ENCODE data around the gene C16orf90.

The C16orf90 gene

DNA sequence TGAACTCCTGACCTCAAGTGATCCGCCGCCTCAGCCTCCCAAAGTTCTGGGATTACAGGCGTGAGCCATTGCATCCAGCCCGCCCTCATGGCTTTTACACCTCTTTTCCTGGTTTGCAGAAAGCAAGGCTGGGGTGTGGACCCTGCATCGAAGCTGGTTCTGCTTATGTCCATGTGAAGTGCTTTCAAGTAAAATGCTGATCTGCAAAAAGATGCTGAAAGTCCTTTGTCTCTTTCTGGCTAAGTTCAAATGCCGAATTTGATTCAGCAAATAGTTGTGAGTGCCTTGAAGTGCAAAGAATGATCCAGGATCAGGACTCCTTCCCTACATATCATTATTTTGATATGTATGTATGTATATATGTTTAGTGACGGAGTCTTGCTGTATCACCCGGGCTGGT is 34.7 kb downstream of the C16orf90 start:
- no peak for DNase-seq

DNA sequence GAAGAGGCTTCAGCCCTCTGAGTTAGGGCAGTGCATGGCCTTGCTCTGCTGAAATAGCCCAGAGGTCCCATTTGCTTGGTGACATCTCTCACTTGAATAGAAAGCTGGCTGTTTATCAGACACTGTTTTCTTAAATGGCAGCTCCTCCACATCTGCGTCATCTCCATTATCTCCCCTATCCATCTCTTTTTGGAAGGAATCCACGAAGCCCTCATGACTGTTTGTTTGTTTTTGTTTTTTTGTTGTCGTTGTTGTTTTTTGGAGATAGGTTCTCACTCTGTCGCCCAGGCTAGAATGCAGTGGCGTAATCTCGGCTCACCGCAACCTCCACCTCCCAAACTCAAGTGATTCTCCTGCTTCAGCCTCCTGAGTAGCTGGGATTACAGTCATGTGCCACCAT is 35.2 kb downstream of the C16orf90 start:
- no peak for DNase-seq

GRCh38 chr16:3459401-3460090 is 35.7 kb downstream of the C16orf90 start:
- no peak for DNase-seq

DNA sequence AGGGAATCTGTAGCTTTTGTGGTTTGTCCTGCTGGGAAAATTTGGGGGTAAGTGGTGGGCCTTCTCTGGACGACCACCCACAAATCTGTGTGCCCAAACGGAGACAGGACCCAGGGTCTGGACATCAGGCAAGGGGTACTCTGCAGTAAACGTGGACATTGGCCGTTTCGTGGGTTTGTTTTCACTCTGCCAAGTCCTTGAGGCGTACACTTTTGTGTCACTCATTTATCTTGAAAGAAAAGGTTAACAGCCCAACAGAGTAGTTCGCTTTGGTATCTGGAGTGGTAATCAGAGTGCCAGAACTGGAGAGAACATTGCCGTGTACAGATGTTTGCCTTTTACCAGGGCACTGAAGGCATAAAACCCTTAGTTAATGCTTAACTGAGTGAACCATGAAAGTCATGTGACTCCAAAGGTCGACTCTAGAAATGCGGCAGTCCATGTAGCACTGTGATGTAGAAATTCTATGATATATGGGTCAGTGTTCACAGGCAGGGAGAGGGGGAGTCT is 36.4 kb downstream of the C16orf90 start:
- no peak for DNase-seq

DNA sequence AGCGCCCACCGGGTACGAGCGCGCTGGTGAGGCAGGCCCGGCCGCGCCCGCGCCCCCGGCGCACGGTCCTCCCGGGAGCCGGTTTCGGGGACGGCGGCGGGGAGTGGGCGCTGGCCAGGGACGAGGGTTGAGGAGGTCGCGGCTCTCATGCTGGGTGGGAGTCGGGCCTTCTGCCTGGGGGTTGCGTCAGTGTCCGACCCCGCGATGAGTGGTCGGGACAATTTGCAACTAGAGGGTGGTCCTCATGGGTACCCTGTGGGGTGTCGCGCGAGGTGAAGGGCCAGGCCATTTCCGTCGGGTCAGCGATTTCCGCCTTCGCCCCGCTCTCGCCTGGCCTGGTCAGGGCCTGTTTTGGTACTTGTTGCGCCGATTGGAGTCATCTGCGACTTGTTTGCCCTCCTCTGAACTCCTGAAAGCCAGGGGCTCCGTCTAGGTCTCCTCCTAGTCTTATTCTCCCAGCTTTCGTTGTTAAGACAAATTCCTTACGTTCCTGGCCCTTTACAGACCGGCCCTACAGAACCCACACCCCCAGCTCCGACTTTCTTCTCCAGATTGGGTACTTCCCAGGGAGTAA is 36.9 kb downstream of the C16orf90 start:
- no peak for DNase-seq

DNA sequence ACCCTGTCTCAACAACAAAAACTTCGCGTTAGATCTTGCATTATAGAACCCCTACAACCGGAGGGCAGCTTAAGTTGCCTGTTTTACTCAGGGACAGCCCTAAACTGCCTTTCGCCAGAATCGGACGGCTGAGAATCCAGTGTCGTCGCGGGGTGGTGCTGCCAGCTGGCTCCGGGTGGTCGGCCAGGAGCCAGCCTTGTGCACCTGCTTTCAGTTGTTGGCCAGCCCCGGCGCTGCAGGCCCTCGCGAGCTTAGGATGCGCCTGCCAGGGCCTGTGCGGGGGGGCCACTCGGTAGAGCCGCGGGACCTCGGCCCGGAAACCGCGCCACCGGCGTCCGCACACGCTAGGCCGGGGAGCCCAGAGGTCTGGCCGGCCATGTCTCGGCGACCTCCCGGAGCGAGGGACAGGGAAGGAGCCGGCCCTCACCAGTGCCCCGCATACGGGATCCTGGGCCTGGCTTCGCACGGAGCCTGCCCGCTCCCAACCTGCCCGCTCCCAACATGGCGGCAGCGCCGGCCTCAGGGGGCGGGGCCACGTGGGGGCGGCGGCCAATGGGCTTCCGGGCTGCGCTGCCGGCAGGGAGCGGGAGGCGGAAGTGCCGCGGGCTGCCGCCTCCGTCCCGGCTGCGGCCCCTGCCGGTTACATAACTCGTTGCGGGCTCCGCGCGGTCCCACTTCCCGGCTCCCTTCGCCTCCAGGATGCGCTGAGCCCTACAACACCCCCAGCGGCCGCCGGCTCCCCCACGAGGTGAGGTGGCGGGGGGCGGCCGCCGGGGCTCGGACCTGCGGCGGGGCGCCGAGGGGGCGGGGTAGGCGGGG is 37.6 kb downstream of the C16orf90 start:
- DNase-seq = no peak

- DNase-seq = no peak
Measured at GRCh38 chr16:3454631-3455147, 40.6 kb downstream of the C16orf90 start.

DNA sequence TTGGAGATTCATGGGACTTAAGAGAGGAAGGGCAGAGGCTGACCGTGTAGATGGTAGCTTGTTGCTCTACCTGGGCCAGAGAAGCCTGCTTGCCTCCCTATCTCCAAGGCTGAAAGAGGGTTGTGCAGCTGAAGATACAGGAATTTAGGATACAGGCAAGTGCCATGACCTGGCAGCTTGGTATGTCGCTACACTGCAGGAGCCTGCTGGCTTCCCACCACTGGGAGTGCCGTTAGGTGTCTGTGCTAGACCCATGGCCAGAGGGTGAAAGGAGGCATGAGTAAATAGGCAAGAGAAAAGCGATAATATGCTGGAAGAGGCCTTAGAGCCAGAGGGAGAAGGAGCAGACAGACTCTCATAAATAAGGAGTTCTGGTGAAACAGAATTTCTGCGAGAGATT is 41.2 kb downstream of the C16orf90 start:
- no peak for DNase-seq

DNA sequence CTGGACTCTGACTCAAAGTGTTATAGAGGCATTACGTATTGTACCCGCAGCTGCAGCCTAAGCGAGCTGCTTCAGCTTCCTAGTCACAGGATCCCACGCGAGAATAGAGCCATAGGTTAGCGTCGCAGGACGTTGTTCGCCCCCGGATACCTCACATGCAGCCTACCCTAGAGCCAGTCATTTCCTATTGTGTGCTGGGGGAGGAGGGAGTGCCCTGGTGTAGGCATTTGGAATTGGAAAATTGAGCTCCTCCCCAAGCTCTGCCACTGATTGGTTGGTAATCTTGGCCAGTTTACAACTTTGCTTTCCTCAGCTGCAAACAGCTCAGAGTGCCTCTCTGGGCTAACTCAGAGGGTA is 51.3 kb downstream of the C16orf90 start:
- no peak for DNase-seq
